ENCODE data around the gene C5orf15. TPM values are rescaled to one million over a fixed set of nuclear protein-coding genes. Genes with fewer than 3 reads are reported as not detected.
"Not testable (repeated sequence)": the region's sequence is repeated elsewhere in the genome, so short reads cannot be mapped to it uniquely, and the experiment has no call there.

Gene C5orf15
- total RNA-seq, 1 experiment from 2014 or later: 178 TPM

DNA sequence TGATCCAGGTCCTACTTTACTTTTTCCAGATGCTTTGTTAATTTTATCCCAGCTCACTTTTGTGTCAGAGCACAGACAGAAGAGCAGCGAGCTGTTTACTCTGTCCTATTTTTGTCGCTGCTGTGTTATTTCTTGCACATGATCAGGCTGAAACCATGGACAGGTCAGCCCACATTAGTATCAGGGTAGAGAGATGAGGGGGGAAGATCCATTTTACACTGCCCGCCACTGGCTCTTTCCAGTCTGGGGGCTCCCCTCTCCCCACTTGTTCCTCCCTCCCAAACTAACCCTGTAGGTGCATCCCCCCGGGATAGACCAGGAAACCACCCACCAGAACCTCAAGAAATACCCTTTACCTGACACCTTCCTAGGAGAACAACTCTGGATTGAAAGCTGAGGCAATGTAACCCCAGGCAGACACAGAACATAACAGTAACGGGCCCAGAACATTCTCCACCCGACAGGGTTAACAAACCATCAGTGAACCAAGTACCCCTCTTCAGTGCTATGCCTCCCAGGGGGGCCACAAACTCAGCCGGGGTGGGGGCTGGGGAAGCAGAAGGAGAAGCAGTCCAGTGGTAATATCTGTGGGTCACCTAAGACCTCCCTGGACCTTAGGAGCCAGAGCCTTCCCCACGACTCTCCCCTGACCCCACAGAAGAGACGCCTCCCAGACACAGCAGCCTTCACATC is 26.0 kb upstream of the C5orf15 start:
- DNase-seq (ENCODE audit: low spot score): no peak

DNA sequence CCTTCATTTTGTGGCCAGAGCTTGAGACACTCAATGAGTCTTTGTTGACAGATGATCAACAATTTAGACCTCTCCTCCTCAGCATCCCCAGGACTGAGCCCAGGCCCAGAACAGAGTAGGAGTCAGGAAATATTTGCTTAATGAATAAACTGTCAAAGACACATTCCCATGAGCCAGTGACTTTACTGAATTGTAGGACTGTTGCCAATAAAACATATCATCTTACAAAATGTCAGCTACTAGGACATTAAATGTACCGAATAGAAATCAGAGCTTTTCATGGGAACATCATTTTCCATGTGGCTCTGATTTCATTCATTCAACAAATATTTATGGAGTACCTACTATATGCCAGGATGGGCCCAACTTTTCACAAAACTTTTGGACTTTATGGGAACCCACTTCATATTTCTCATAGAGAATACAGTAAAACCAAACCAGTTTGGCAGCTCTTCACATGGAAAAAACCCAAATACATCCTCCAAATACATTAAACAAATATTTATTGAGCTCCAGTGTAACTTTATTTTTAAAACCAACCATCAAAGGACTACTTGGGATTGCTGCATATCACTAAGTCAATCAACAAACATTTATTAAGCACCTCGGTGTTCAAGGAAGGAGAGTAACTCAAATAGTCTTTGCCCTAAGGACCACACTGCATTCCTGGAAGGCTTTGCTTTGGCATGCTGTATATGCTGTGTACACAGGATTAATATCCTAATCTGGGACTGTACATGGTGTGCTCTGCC is 24.9 kb upstream of the C5orf15 start:
- DNase-seq (ENCODE audit: low spot score): no peak

GRCh38 chr5:133992429-133993155 is 24.2 kb upstream of the C5orf15 start:
- DNase-seq (ENCODE audit: low spot score): no peak

- DNase-seq (ENCODE audit: low spot score): no peak
Measured at GRCh38 chr5:133991171-133991910, 22.9 kb upstream of the C5orf15 start.

DNA sequence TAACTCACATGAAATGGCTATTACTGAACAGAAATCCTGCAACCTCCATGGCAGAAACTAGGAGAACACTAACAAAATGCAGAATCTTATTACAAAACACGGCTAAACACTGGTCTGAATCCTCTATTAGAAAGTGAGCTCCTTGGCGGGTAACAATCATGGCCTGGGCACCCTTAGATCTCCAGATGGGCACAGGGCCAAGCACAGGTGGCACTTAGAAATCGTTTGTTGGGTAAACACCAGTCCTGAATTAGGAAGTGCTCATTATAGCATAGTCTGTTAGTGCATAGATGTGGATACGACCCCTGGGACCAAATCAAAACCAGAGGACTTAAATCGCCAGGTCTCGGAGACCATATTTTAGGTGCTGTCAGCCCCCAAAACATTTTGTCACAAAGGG is 22.0 kb upstream of the C5orf15 start:
- no peak for DNase-seq (ENCODE audit: low spot score)

DNA sequence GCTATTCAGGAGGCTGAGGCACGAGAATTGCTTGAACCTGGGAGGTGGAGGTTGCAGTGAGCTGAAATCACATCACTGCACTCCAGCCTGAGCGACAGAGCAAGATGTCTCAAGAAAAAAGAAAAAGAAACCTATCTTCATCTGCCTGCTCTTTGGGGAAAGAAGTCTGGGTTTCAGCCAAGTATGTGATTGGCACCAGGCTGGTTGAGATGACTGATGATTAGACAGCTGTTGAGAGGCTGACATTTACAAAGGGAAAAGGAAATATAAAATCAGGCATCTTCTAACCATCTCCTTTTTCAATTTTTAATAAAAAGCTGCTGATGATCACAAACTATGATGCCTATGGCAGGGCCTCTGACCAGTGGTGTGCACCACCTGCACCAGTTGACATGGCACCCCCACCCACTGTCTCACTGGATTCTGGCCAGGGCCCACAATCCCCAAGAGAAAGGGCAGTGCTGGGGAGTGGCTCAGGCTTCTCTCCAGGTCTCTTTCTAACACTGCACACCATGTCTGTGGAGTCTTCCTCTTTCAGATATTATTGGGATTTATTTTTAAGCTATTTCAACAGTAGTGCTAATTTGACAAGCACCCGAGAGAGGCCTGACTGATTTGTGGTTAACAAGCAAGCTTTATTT is 17.2 kb upstream of the C5orf15 start:
- no peak for DNase-seq (ENCODE audit: low spot score)

DNA sequence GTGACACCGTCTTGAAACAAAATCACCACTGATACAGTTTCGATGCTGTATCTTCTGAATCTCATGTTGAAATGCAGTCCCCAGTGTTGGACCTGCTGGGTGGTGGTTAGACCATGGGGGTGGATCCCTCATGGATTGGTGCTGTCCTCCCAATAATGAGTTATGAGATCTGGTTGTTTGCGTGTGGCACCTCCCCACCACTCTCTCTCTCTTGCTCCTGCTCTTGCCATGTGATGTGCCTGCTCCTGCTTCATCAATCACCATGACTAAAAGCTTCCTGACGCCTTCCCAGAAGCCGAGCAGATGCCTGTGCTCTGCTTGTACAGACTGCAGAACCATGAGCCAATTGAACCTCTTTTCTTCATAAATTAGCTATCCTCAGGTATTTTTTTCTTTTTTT is 15.2 kb upstream of the C5orf15 start:
- no peak for DNase-seq (ENCODE audit: low spot score)

DNA sequence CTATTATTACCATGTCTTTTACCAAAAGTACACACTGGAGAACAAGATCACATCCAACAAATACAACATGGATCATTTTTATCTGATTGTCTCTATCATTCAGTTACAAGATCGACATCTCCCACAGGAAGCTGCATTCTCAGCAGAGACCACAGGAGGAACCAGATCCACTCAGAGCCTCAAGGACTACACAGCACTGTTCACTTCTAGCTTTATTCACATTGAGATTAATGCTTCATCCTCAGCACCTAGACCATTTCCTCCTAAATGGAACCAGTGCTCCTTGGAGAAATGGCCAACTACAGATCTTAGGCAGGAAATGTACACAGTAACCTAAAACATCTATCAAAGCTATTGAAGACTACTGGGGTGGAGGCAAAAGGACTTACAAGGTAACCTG is 13.3 kb upstream of the C5orf15 start:
- DNase-seq (ENCODE audit: low spot score): no peak

GRCh38 chr5:133980652-133981051 is 12.2 kb upstream of the C5orf15 start:
- no peak for DNase-seq (ENCODE audit: low spot score)

DNA sequence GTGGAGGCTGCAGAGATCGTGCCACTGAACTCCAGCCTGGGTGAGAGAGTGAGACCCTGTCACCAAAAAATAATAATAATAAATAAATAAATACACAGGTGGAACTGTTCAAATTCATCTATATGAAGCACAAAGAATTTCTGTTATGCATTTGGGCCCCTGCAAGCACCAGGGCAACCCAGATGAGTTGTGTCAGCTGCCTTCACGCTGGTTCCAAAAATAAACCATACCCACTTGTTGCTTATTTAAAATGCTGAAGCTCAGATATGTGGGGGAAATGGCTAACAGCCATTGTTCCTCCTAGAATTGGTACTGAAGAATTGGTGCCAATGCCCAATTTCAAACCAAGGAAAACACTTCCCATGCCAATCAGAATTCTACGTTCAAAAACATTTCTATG is 10.5 kb upstream of the C5orf15 start:
- DNase-seq (ENCODE audit: low spot score): no peak

- peak; percentile 73 for DNase-seq (ENCODE audit: low spot score)
Measured at GRCh38 chr5:133977858-133978257, 9.4 kb upstream of the C5orf15 start.

DNA sequence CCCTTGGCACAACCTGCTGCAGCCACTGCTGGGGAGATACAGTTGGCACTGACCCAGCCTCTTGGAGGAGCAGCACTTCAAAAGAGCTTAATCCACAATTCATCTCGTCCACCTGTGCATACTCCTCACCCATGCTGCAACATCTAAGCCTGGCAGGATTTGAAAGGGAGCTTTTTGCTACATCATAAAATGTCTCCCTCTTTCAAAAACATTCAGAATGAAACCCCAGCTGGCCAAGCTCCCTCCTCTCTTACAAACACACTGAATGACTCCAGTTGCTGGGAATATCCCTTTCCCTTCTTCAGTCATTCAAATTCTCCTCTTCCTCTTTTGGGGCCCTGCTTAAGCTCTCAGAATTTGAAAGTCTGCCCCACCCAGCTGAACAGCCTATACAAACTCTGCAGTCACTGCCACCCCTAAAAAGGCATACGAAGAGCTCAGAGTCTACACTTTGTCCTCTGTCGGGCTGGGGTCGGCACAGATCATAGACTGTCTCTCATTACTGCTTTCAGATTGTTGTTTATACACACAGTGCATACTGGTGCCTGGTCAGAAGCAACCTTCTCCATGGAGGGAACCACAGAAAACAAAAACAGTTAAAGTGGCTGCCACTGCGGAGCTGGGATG is 8.8 kb upstream of the C5orf15 start:
- DNase-seq (ENCODE audit: low spot score): peak; percentile 45

DNA sequence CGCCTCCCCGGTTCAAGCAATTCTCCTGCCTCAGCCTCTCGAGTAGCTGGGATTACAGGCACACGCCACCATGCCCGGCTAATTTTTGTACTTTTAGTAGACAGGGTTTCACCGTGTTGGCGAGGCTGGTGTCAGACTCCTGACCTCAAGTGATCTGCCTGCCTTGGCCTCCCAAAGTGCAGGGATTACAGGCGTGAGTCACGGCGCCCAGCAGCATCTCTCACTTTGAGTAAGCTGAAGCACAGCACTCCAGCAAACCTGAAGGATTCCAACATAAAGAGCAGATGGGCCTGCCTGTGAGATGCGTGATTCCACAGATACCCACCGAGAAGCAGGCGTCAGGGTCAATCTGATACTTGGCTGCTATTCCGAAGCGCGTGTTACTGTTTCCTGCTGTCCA is 7.1 kb upstream of the C5orf15 start:
- DNase-seq (ENCODE audit: low spot score): not testable (repeated sequence)

DNA sequence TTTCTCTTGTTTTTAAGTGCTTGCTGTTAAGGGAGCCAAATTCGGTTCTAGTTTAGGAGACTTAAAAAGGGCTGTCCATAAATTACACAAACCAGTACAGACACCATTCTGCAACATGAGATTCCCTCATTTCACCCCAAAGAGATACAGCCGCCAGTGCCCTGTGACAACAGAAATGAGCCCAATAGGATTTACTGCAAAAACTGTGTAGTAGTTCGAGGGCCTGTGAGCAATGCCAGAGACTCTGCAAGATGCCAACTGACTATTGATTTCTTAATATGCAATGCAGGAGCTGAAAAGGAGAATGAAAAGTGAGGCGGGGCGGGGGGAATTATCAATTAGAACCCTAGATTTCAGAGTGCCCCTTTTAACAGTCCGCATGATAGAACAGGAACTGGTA is 5.7 kb upstream of the C5orf15 start:
- DNase-seq (ENCODE audit: low spot score): no peak

DNA sequence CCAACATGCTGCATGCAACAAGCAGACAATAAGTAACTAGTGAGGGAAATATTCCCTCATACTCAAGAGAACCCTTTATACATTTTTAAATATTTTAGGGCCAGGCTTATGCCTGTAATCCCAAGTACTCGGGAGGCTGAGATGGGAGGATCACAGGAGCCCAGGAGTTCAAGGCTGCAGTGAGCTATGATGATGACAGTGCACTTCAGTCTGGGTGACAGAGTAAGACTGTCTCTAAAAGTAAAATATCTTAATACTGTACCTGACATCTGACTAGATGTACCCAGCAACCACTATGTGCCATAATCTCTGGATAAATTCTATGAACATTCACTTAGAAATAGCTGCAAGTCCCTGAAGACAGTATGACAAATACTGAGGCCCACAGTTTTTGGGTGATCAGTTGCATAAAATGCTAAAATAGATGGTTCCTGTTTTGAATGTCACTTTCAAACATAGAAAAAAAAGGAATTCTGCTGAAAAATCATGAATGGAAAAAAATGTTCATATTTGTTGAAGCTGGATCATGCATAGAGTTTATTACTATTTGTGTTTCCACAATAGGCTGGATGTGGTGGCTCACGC is 2.0 kb upstream of the C5orf15 start:
- no peak for DNase-seq (ENCODE audit: low spot score)

GRCh38 chr5:133969654-133970324 is 1.4 kb upstream of the C5orf15 start:
- DNase-seq (ENCODE audit: low spot score): no peak

DNA sequence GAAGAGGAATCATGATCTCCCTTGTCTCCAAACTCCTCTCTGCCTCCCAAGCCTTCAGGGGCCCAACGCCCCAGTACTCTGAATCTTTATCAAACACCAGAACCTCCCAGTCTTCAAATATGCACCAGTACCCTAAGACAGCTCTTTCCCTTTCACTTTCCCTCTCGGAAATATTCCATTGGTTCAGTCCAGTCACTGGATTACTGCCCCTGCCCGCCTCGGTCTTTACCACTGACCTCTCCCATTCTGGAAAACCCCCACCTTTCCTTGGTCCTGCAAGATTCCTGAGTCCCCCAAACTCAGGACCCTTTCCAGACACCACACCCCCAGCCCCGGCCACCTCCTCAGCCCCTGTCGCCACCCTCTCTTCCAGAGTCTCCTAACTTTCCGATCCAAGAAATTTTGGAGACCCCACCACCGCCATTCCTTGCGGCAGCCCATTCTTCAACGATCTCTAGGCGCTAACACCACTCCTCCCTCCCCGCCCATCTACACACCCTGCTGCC is 674 bp downstream of the C5orf15 start:
- DNase-seq (ENCODE audit: low spot score): peak; percentile 62

GRCh38 chr5:133967124-133967523 is 1.3 kb downstream of the C5orf15 start:
- no peak for DNase-seq (ENCODE audit: low spot score)

GRCh38 chr5:133966090-133966489 is 2.3 kb downstream of the C5orf15 start:
- no peak for DNase-seq (ENCODE audit: low spot score)

All from A172 (cell line).